Stimulated activated CD8-positive, alpha-beta memory T cell treated with anti-CD3 and anti-CD28 coated beads, Interleukin-7, amount 100 ng/mL, for 48 hours (primary cell): Measurements from ENCODE around the gene GORAB.

Experiments used
- DNase-seq, 2 donors: peaks; one replicate each; pipeline ENCODE4 v3.0.0-alpha.2; 2020; ENCODE audit warnings: low read depth in 1 of 2; ENCODE audit errors: extremely low read depth in 1 of 2

Gene GORAB, protein sequence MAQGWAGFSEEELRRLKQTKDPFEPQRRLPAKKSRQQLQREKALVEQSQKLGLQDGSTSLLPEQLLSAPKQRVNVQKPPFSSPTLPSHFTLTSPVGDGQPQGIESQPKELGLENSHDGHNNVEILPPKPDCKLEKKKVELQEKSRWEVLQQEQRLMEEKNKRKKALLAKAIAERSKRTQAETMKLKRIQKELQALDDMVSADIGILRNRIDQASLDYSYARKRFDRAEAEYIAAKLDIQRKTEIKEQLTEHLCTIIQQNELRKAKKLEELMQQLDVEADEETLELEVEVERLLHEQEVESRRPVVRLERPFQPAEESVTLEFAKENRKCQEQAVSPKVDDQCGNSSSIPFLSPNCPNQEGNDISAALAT

DNA sequence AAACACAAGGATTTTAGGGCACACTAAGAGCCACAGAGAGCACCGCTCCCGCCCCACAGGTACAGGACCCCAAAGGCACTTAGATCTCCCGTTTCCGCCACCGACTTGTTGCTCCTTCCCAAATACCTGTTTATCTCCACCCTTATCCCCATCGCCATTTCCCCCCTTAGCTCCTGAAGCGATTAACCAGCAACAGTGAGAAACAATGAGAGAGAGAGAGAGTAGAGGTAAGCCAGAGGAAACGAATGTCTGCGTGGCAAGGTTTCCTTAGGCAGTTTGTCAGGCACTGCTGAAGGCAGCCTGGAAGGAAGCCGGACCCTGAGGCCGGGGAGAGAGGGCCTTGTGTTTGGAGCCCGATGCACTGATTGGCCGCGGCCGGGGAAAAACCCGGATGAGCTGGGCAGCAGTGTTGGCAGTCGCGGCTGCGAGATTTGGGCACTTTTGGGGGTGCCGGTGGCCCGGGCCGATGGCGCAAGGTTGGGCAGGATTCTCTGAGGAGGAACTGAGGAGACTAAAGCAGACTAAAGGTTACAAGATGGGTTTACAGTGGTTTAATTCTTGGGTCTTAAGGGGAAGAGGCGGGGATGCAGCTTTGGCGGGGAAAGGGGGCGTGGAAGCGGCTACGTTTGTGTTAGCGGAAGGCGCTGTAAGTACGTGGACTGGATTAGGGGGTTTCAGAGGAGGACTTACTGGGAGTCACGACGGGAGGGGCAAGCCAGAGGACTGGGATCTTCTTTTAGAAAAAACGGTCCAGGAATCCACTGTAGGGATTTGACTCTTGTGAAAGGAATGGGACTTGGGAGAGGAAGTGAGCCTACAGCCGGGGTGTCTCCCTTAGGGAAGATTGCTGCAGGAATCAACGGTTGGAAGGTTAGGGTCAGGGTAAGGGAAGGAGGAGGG is at the start of gene GORAB:
Gene GORAB, plus strand, starts transcription at position 409 of the 900 bp plus-strand sequence. Its CDS starts 58 bp downstream, at position 467.
- peak; percentile 72 to 88 for DNase-seq

DNA sequence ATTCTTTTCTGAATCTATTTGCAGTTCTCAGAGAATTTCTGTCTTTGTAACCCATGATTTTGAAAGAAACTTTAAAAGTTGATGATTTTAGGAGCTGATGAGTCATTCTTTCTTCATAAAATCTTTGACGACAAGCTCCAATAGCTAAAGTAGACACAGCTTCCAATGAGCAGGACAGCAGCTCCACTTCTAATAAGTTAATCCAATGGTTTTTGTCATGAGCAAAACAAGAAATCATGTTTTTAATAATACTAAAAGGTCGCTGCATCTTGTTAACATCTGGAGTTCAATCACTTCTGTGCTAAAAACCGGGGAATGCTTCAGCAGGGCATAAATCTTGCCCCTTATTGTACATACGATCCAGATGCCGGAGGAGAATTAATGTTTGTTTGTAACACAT is 48.9 kb upstream of the GORAB start:
- no peak for DNase-seq

GRCh38 chr1:170487503-170487902 is 44.5 kb upstream of the GORAB start:
- DNase-seq, result no peak

- no peak for DNase-seq
These were observed 40.7 kb upstream of the GORAB start for GRCh38 chr1:170491291-170491690.

- no peak for DNase-seq
These were observed 37.6 kb upstream of the GORAB start for GRCh38 chr1:170494369-170494768.

GRCh38 chr1:170495006-170495405 is 37.0 kb upstream of the GORAB start:
- DNase-seq, result no peak

DNA sequence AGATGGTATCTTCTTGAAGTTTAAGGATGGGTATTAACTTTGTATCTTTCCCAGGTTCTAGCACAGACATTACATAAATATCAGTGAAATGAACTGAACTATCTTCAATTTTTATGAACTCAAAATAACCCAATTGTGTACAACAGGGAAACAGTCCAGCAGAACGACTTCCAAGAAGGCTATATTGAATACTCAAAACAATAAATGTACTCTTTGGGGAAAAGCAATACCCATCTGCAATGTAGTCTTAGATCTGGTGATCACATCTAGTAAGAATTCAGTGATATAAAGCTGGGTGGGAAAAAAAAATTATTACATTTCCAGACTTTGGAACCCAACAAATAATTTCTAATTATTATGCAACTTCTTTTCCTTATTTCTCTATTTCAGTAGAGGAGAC is 33.1 kb upstream of the GORAB start:
- DNase-seq, result no peak

DNA sequence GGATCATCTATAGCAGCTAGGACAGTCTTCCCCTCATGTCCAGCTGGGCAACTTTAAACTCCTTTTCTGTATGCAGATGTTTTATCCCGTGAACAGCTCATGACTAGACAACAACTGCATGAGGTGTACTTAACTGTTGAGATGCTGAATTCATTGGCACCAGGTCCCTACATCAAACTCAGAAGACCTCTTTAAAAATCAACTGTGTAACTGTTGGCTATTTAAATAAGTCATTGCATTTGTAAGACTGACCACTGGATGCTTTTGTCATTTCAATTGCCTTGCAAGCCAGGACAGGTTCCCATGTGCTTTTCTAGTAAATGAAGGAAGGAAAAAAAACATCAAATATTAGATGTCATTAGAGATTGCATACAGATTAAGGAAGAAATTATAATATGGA is 28.3 kb upstream of the GORAB start:
- no peak for DNase-seq

- no peak for DNase-seq
These were observed 21.8 kb upstream of the GORAB start for GRCh38 chr1:170510163-170510562.

GRCh38 chr1:170511038-170511437 is 20.9 kb upstream of the GORAB start:
- DNase-seq, result no peak

DNA sequence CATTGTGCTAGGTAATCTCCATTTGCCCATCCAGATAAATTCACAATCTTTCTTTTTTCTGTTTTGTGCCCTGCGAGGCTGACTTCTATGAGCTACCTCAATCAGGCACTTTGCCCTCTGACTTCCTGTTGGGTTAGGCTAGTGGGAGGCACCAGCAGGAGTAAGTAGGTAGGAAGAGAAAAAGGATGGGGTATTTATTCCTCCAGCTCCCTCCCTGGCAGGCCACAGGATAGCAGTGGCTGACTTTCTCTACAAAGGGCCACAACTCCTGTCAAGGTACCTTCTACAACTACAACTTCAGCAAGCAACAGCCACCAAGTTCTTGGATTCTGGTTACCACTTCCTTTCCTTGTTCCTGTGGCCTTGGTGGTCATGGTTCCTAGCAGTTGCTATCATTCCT is 18.8 kb upstream of the GORAB start:
- DNase-seq, result no peak

DNA sequence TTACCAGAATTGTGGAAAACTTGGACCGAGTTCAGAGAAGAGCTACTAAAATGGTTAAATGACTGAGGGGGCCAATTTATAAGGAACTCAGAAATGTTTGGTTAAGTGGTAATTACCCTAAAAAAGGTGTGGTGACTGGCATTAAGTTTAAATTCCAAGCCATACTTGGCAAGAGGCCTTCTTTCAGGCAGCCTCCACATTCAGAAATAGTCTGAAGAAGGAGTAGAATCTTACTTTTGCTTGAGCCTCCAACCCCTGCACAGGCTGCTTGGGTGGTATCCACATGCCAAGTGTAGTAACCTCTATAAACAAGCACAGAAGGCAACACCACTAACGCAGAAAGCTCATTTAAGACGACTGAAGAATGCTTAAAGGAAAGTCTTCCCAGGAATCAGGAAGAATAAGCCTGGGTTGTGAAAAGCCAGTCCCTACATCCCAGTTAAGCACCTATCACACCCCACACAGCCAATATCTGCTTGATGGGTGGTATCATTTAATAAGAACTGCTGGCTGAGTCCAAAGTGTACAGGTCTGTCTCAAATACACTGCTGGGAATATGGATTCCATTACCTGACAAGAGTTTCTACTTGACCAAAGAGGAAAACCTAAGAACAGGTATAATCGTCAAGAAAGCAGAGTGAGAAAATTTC is 13.7 kb upstream of the GORAB start:
- no peak for DNase-seq

- DNase-seq, result no peak
These were observed 13.0 kb upstream of the GORAB start for GRCh38 chr1:170518965-170519364.

DNA sequence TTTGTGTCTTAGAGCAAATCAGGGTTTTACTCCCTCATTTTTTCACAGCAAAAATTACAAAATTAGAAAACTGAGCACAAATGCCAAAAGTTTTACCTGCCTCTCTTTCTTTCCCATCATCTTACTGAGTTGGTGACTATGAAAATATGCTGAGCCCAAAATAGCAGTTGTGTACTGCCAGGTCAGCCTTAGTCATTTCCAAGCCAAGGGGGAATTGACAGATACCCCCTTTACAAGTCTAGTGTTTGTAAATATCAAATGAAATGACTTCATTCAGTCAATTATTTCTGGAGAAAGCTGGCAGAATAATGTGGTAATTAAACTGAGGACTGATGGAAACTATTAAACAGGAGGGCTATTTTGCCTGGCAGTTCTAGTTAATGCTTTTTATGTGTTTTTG is 11.4 kb upstream of the GORAB start:
- DNase-seq, result no peak

GRCh38 chr1:170521818-170522217 is 10.1 kb upstream of the GORAB start:
- no peak for DNase-seq

DNA sequence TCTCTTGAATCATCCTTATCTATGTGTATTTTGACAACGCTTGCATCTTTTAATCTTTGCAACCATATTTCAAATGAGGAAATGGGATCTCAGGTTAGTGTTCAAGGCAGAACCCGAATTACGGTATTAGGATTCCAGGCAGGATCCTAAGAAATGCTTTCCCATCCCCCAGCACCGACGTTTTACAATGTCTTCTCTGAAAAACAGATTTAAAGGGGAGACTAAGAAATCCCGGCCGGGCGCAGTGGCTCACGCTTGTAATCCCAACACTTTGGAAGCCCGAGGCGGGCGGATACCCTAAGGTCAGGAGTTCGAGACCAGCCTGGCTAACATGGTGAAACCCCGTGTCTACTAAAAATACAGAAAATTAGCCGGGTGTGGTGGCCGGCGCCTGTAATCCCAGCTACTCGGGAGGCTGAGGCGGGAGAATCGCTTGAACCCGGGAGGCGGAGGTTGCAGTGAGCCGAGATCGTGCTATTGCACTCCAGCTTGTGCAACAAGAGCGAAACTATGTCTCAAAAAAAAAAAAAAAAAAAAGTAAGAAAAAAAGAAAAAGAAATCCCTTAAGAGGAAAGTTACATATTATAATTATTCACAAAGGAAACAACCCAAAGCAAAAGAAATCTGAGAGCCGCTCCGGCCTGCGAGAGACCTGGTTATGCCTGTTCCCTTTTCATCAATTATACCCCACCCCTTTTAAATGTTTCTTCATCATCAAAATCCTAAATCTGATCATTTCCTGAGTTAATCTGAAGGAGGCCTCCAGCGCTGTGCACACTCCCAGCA is 801 bp upstream of the GORAB start:
- DNase-seq, result no peak

- no peak for DNase-seq
These were observed 1.3 kb downstream of the GORAB start for GRCh38 chr1:170533298-170533697.

DNA sequence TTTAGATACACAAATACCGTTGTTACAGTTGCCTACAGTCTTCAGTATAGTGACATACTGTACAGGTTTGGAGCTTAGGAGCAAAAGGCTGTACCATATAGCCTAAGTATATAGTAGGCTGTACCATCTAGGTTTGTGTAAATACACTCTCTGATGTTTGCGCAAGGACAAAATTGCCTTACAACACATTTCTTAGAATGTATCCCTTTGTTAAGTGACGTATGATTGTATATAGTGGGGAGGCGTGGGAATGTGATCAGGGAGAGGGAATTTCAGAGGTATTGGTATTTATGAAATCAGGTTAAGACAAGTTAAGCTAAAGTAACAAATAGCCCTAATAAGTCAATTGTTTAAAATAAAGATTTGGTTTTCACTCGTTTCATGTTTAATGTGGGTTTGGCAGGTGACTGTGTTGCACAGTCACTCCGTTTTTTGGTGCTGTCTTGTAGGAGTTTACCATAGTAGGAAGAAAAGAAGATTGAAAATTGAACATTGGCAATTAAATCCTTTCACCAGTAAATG is 2.7 kb downstream of the GORAB start:
- no peak for DNase-seq

- DNase-seq, result no peak
These were observed 3.5 kb downstream of the GORAB start for GRCh38 chr1:170535418-170535817.

GRCh38 chr1:170536924-170537551 is 5.1 kb downstream of the GORAB start:
- no peak for DNase-seq
